CD14-positive monocyte (primary cell): ENCODE measurements around the gene RER1. TPM values are rescaled to one million over a fixed set of nuclear protein-coding genes. Genes with fewer than 3 reads are reported as not detected.

Source experiments
- DNase-seq, 3 donors: peaks; one replicate each; pipeline ENCODE4 v3.0.0-alpha.2; 2011 to 2022
- H2AFZ ChIP-seq: 2 replicates; pipeline ENCODE4 v1.6.0; 2012; ENCODE audit warnings: mild to moderate bottlenecking, low read depth, low read length, inconsistent platforms; ENCODE audit not compliant: insufficient read depth, poor library complexity, severe bottlenecking
- H3K27ac ChIP-seq, 2 donors: 1 replicate in 1 of 2; 2 replicates in 1 of 2; pipeline ENCODE4 v1.5.1; 2012 to 2013; ENCODE audit warnings: low read length in 2 of 2, control low read depth in 1 of 2, inconsistent platforms in 1 of 2, low read depth in 1 of 2, mild to moderate bottlenecking in 1 of 2
- H3K27me3 ChIP-seq, 2 donors: one replicate each; pipeline versions ENCODE4 v1.6.0 to v1.6.1; 2011 to 2013; ENCODE audit warnings: low read length in 2 of 2; ENCODE audit not compliant: control insufficient read depth in 2 of 2, insufficient read depth in 2 of 2
- H3K36me3 ChIP-seq, 2 donors: replicated peaks in 1 of 2; 1 replicate in 1 of 2; 2 replicates in 1 of 2; pipeline versions ENCODE4 v1.5.1 to v1.6.1; 2012 to 2013; ENCODE audit warnings: low read length in 2 of 2, control low read depth in 1 of 2, inconsistent platforms in 1 of 2, mild to moderate bottlenecking in 1 of 2; ENCODE audit not compliant: insufficient read depth in 2 of 2, control insufficient read depth in 1 of 2
- H3K4me1 ChIP-seq, 2 donors: 1 replicate in 1 of 2; 2 replicates in 1 of 2; pipeline versions ENCODE4 v1.5.1 to v1.6.1; 2012 to 2013; ENCODE audit warnings: low read length in 2 of 2, control low read depth in 1 of 2, inconsistent platforms in 1 of 2, mild to moderate bottlenecking in 1 of 2, moderate library complexity in 1 of 2; ENCODE audit not compliant: insufficient read depth in 2 of 2, control insufficient read depth in 1 of 2
- H3K4me2 ChIP-seq: replicated peaks from 2 replicates; pipeline ENCODE3; 2012; ENCODE audit warnings: low read length, moderate library complexity, mild to moderate bottlenecking; ENCODE audit not compliant: poor library complexity, severe bottlenecking; ENCODE audit errors: extremely low read depth
- H3K4me3 ChIP-seq, 3 experiments: fragments of 200-600 bp in 1 of 3; sonication (generic) in 1 of 3; replicated peaks in 1 of 3; 1 replicate in 2 of 3; 2 replicates in 1 of 3; pipeline ENCODE4 v1.5.1; 2011 to 2013; ENCODE audit warnings: low read length in 3 of 3, mild to moderate bottlenecking in 3 of 3, control low read depth in 2 of 3, low read depth in 2 of 3, inconsistent platforms in 1 of 3, moderate library complexity in 1 of 3
- H3K79me2 ChIP-seq: 2 replicates; pipeline ENCODE4 v1.6.0; 2012; ENCODE audit warnings: mild to moderate bottlenecking, control low read depth, inconsistent platforms, low read length, moderate library complexity; ENCODE audit not compliant: insufficient read depth
- H3K9ac ChIP-seq: 2 replicates; pipeline ENCODE4 v1.6.0; 2017; ENCODE audit warnings: low read length, mild to moderate bottlenecking; ENCODE audit not compliant: insufficient read depth, poor library complexity, severe bottlenecking
- H3K9me3 ChIP-seq, 2 donors: replicated peaks in 1 of 2; 1 replicate in 1 of 2; 2 replicates in 1 of 2; pipeline versions ENCODE4 v1.5.1 to v1.6.1; 2012 to 2013; ENCODE audit warnings: low read length in 2 of 2, control low read depth in 1 of 2; ENCODE audit not compliant: control insufficient read depth in 1 of 2, insufficient read depth in 1 of 2
- H4K20me1 ChIP-seq: 2 replicates; pipeline ENCODE4 v1.6.0; 2012; ENCODE audit warnings: mild to moderate bottlenecking, low read length, control low read depth, moderate library complexity; ENCODE audit not compliant: insufficient read depth
- H3K27ac Mint-ChIP-seq, 7 donors: one replicate each; pipeline ENCODE4 v1.8.0; 2020; ENCODE audit warnings: mild to moderate bottlenecking in 7 of 7, mixed read lengths in 7 of 7, moderate library complexity in 6 of 7, inconsistent platforms in 2 of 7
- H3K27me3 Mint-ChIP-seq, 3 donors: one replicate each; pipeline ENCODE4 v1.8.0; 2021 to 2022; ENCODE audit warnings: low read depth in 3 of 3, mild to moderate bottlenecking in 3 of 3, mixed read lengths in 3 of 3, moderate library complexity in 3 of 3, inconsistent platforms in 1 of 3
- H3K36me3 Mint-ChIP-seq, 2 donors: one replicate each; pipeline ENCODE4 v1.8.0; 2020; ENCODE audit warnings: mixed read lengths in 2 of 2, inconsistent platforms in 1 of 2, mild to moderate bottlenecking in 1 of 2
- H3K4me1 Mint-ChIP-seq: one replicate; pipeline ENCODE4 v1.8.0; 2020; ENCODE audit warnings: mild to moderate bottlenecking, mixed read lengths
- H3K4me3 Mint-ChIP-seq, 2 donors: one replicate each; pipeline ENCODE4 v1.8.0; 2020; ENCODE audit warnings: mild to moderate bottlenecking in 2 of 2, mixed read lengths in 2 of 2, moderate library complexity in 1 of 2
- H3K9me3 Mint-ChIP-seq, 7 donors: one replicate each; pipeline ENCODE4 v1.8.0; 2020 to 2022; ENCODE audit warnings: mixed read lengths in 7 of 7, mild to moderate bottlenecking in 6 of 7, moderate library complexity in 6 of 7, inconsistent platforms in 2 of 7
- WGBS: methylation state at CpG from one replicate; pipeline ENCODE4 v1.1.5; 2013; ENCODE audit warnings: missing lambda C conversion rate; ENCODE audit not compliant: insufficient coverage; 5-methylcytosine and 5-hydroxymethylcytosine counted together
- intact Hi-C, 2 donors: fragments of 100-400 bp; cut with micrococcal nuclease; formaldehyde crosslinking; loops; one replicate each; pipeline versions ENCODE4 v1.15.0 to v1.15.1; 2023
- polyA plus RNA-seq, 3 donors: library from polyadenylated mRNA; depleted of rRNA in 1 of 3; unstranded in 2 of 3; stranded (reverse) in 1 of 3; fragments of 300-500 nt in 2 of 3; fragments of >200 nt in 1 of 3; fragmentation: Illumina TruSeq in 2 of 3; gene quantifications; 1 replicate in 2 of 3; 2 replicates in 1 of 3; pipeline ENCODE4 v1.2.3, GENCODE V29; 2012 to 2021
- TF ChIP-seq, protein P1 (sequence below): fragments of 200-600 bp; IDR thresholded peaks from one replicate; pipeline ENCODE4 v1.8.0; 2022; ENCODE audit warnings: antibody characterized with exemption, mild to moderate bottlenecking

Gene RER1
- polyA plus RNA-seq, 3 donors: 98.3 to 235 (median 193) TPM

DNA sequence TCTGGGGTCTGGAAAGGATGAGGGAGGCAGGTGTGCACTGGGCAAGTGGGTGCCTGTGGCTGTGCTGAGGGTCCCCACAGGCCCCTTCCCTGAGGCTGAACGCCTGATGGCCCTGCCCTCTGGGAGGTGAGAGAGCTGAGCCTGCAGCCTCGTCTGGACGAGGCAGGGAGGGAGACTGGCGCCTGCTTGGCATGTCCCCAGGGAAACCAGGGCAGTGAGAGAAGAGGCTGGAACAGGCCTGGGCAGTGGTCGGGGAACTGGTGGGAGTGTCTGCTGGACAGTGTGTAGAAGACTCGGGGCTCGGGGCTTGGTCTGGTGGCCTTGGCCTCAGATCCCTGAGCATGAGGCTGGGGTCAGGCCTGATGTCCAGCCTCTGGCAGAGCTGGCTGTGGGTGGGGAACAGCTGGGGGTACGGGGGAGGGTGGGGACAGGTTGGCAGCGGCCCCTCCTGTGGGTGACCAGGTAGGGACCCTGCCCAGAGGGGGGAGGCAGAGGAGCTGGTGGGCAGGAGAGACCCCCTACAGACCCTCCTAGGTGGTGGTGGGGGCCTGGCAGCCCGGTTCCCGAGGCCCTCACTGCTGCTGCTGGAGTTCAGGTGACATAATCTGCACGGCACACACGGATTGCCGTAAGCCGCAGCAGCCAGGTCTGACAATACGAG lies 53.7 kb downstream of the RER1 start:
- peaks cover 0 to 24% of the 10 kb centered on the region in 2 donors for H3K27me3 ChIP-seq
- no peaks in the 10 kb centered on the region for H3K4me1 ChIP-seq
- no peak overlapping the region for H3K27ac ChIP-seq
- Mint-ChIP-seq H3K9me3 (peaks cover 0 to 3% (median 0%) of the 10 kb centered on the region in 7 donors), H3K36me3 (no peaks in the 10 kb centered on the region), H3K4me3 (peak overlapping the region in 1 of 2 donors; percentile 42), H3K27me3 (peaks cover 19 to 45% (median 38%) of the 10 kb centered on the region in 3 donors), H3K4me1 (no peaks in the 10 kb centered on the region), H3K27ac (no peak overlapping the region)
- no peak overlapping the region for H3K9ac ChIP-seq
- no peak for DNase-seq
- H3K4me2 ChIP-seq: no peak overlapping the region
- no peak overlapping the region for H3K4me3 ChIP-seq
- no peaks in the 10 kb centered on the region for H3K79me2 ChIP-seq
- no peaks in the 10 kb centered on the region for H3K9me3 ChIP-seq
- TF ChIP-seq, protein P1, sequence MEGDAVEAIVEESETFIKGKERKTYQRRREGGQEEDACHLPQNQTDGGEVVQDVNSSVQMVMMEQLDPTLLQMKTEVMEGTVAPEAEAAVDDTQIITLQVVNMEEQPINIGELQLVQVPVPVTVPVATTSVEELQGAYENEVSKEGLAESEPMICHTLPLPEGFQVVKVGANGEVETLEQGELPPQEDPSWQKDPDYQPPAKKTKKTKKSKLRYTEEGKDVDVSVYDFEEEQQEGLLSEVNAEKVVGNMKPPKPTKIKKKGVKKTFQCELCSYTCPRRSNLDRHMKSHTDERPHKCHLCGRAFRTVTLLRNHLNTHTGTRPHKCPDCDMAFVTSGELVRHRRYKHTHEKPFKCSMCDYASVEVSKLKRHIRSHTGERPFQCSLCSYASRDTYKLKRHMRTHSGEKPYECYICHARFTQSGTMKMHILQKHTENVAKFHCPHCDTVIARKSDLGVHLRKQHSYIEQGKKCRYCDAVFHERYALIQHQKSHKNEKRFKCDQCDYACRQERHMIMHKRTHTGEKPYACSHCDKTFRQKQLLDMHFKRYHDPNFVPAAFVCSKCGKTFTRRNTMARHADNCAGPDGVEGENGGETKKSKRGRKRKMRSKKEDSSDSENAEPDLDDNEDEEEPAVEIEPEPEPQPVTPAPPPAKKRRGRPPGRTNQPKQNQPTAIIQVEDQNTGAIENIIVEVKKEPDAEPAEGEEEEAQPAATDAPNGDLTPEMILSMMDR: no peak
- WGBS: 85% methylated on average over 13 of the region's 16 CpGs
- H3K36me3 ChIP-seq: no peaks in the 10 kb centered on the region
- no peaks in the 10 kb centered on the region for H4K20me1 ChIP-seq
- intact Hi-C loops: no loop called here
- no peak overlapping the region for H2AFZ ChIP-seq

DNA sequence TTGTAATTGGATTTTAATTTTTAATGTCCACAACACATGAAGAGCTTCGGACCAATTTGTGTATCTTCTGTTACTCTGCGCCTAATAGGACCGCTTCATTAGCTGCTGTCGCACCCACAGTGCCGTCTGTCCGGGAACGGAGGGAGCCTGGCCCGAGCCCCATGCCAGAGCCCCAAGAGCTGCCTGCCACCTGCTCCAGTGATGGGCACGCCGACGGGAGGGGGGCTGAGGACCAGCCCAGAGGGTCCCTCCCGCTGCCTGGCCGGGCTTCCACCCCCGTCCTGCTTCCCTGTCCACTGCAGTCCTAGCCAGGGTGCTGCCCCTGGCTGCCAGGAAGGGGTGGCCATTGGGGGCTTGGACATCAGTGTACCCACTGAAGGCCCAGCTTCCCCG lies 54.2 kb downstream of the RER1 start:
- TF ChIP-seq, protein P1: no peak
- no peaks in the 10 kb centered on the region for H3K36me3 ChIP-seq
- no peak overlapping the region for H3K27ac ChIP-seq
- H3K9ac ChIP-seq: no peak overlapping the region
- H3K4me3 ChIP-seq: no peak overlapping the region
- H3K79me2 ChIP-seq: no peaks in the 10 kb centered on the region
- Mint-ChIP-seq H3K4me1 (no peaks in the 10 kb centered on the region), H3K9me3 (peaks cover 0 to 2% (median 0%) of the 10 kb centered on the region in 7 donors), H3K27ac (no peak overlapping the region), H3K4me3 (no peak overlapping the region), H3K36me3 (no peaks in the 10 kb centered on the region), H3K27me3 (peaks cover 19 to 42% (median 38%) of the 10 kb centered on the region in 3 donors)
- intact Hi-C loops: no loop called here
- no peaks in the 10 kb centered on the region for H3K4me1 ChIP-seq
- 92% methylated on average over 14 of the region's 15 CpGs for WGBS
- H3K4me2 ChIP-seq: no peak overlapping the region
- H3K27me3 ChIP-seq: peaks cover 0 to 24% of the 10 kb centered on the region in 2 donors
- H4K20me1 ChIP-seq: no peaks in the 10 kb centered on the region
- H2AFZ ChIP-seq: no peak overlapping the region
- no peak for DNase-seq
- H3K9me3 ChIP-seq: no peaks in the 10 kb centered on the region
